Esophagus squamous epithelium (tissue), 4 donors: Measurements from ENCODE around the gene PYM1.
A peak's percentile ranks its signal among the peaks of the same experiment; 100 is the strongest.

ENCODE experiments used
- POLR2A ChIP-seq, 4 donors: fragments of 450-650 bp; IDR thresholded peaks; one replicate each; pipeline ENCODE4 v1.6.1; 2017; ENCODE audit warnings: antibody characterized with exemption in 4 of 4, mild to moderate bottlenecking in 4 of 4, moderate library complexity in 3 of 4
- TF ChIP-seq, protein P1 (sequence below), 6 experiments: fragments of 450-650 bp in 4 of 6; fragments of 200-600 bp in 2 of 6; sonication (generic) in 2 of 6; IDR thresholded peaks; one replicate each; pipeline ENCODE4 v1.5.1; 2016 to 2019; ENCODE audit warnings: antibody characterized with exemption in 6 of 6, mild to moderate bottlenecking in 4 of 6, moderate library complexity in 4 of 6

GRCh38 chr12:55927588-55928502 is at the start of gene PYM1:
- TF ChIP-seq, protein P1, sequence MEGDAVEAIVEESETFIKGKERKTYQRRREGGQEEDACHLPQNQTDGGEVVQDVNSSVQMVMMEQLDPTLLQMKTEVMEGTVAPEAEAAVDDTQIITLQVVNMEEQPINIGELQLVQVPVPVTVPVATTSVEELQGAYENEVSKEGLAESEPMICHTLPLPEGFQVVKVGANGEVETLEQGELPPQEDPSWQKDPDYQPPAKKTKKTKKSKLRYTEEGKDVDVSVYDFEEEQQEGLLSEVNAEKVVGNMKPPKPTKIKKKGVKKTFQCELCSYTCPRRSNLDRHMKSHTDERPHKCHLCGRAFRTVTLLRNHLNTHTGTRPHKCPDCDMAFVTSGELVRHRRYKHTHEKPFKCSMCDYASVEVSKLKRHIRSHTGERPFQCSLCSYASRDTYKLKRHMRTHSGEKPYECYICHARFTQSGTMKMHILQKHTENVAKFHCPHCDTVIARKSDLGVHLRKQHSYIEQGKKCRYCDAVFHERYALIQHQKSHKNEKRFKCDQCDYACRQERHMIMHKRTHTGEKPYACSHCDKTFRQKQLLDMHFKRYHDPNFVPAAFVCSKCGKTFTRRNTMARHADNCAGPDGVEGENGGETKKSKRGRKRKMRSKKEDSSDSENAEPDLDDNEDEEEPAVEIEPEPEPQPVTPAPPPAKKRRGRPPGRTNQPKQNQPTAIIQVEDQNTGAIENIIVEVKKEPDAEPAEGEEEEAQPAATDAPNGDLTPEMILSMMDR (IDR thresholded peaks at IDR 0.05) = peak in 1 of 6 experiments; percentile 5
- peak in 3 of 4 donors; percentile 33 to 82 (median 71) for TF ChIP-seq POLR2A (IDR thresholded peaks at IDR 0.05)
